SK-N-SH (cell line): ENCODE measurements around the gene GARNL3. TPM values are rescaled to one million over a fixed set of nuclear protein-coding genes. Genes with fewer than 3 reads are reported as not detected.

Source experiments
- CTCF ChIA-PET: fragments of 300-600, 350-600 bp; formaldehyde crosslinking; extraction: SDS; loops from one replicate; lab custom pipeline; 2021; lab: Yijun Ruan, JAX
- POLR2A ChIA-PET: fragments of 350-600 bp; sonication (Branson Sonifier 250); formaldehyde crosslinking; extraction: SDS; loops from one replicate; lab custom pipeline; 2020; ENCODE audit warnings: antibody characterized with exemption, inconsistent platforms; lab: Yijun Ruan, JAX
- DNase-seq: peaks from one replicate; pipeline ENCODE4 v3.0.0; 2012
- H2AFZ ChIP-seq: fragments of 200-600 bp; sonication (generic); 2 replicates; pipeline ENCODE4 v1.8.1; 2016; ENCODE audit warnings: antibody characterized with exemption, mild to moderate bottlenecking, low read depth
- H3F3A ChIP-seq: fragments of 200-600 bp; sonication (generic); replicated peaks from 2 replicates; pipeline ENCODE3; 2016; ENCODE audit warnings: antibody characterized with exemption, mild to moderate bottlenecking; ENCODE audit not compliant: insufficient read depth
- H3K27ac ChIP-seq, 2 experiments: fragments of 200-500 bp in 1 of 2; fragments of 200-600 bp in 1 of 2; sonication (Bioruptor generic) in 1 of 2; sonication (generic), shearing (Covaris generic) in 1 of 2; 2 replicates each; pipeline versions ENCODE4 v1.5.1 to v1.6.1; 2014 to 2016; ENCODE audit warnings: low read depth in 2 of 2, inconsistent platforms in 1 of 2, low read length in 1 of 2, mild to moderate bottlenecking in 1 of 2, mixed read lengths in 1 of 2
- H3K27me3 ChIP-seq: fragments of 200-600 bp; sonication (generic), shearing (Covaris generic); 2 replicates; pipeline ENCODE4 v1.6.1; 2016; ENCODE audit warnings: mixed run types; ENCODE audit not compliant: insufficient read depth
- H3K36me3 ChIP-seq, 2 experiments: fragments of 200-500 bp in 1 of 2; fragments of 200-600 bp in 1 of 2; sonication (Bioruptor generic) in 1 of 2; sonication (generic) in 1 of 2; replicated peaks in 1 of 2; 2 replicates each; pipeline versions ENCODE3 to v1.5.1; 2014 to 2016; ENCODE audit warnings: low read length in 1 of 2, mild to moderate bottlenecking in 1 of 2; ENCODE audit not compliant: insufficient read depth in 2 of 2, control insufficient read depth in 1 of 2
- H3K4me1 ChIP-seq, 2 experiments: fragments of 200-500 bp in 1 of 2; fragments of 200-600 bp in 1 of 2; sonication (Bioruptor generic) in 1 of 2; sonication (generic), shearing (Covaris generic) in 1 of 2; 2 replicates each; pipeline versions ENCODE4 v1.5.1 to v1.6.1; 2014 to 2016; ENCODE audit warnings: low read depth in 1 of 2, low read length in 1 of 2, mixed run types in 1 of 2; ENCODE audit not compliant: insufficient read depth in 2 of 2, control insufficient read depth in 1 of 2
- H3K4me2 ChIP-seq: fragments of 200-600 bp; sonication (generic), shearing (Covaris generic); 2 replicates; pipeline ENCODE4 v1.6.1; 2017; ENCODE audit warnings: mixed run types
- H3K4me3 ChIP-seq, 2 experiments: fragments of 200-500 bp in 1 of 2; fragments of 200-600 bp in 1 of 2; sonication (Bioruptor generic) in 1 of 2; sonication (generic), shearing (Covaris generic) in 1 of 2; 2 replicates each; pipeline versions ENCODE4 v1.5.1 to v1.8.1; 2014 to 2016; ENCODE audit warnings: low read depth in 2 of 2, inconsistent platforms in 1 of 2, low read length in 1 of 2, mild to moderate bottlenecking in 1 of 2, mixed read lengths in 1 of 2, moderate library complexity in 1 of 2
- H3K79me2 ChIP-seq: fragments of 200-600 bp; sonication (generic); 2 replicates; pipeline ENCODE4 v1.8.1; 2017; ENCODE audit warnings: mild to moderate bottlenecking; ENCODE audit not compliant: insufficient read depth
- H3K9ac ChIP-seq: fragments of 200-600 bp; sonication (generic); 2 replicates; pipeline ENCODE4 v1.6.1; 2017; ENCODE audit warnings: mixed run types
- H3K9me2 ChIP-seq: fragments of 200-600 bp; sonication (generic); 2 replicates; pipeline ENCODE4 v1.6.1; 2017; ENCODE audit warnings: mixed run types
- H3K9me3 ChIP-seq: fragments of 200-600 bp; sonication (generic); 2 replicates; pipeline ENCODE4 v1.6.1; 2017; ENCODE audit warnings: mixed run types, mild to moderate bottlenecking, moderate library complexity
- H4K20me1 ChIP-seq: fragments of 200-600 bp; sonication (generic); 2 replicates; pipeline ENCODE4 v1.6.1; 2017; ENCODE audit warnings: mild to moderate bottlenecking, mixed run types; ENCODE audit not compliant: insufficient read depth
- CHD2 ChIP-seq: fragments of 150-350 bp; IDR thresholded peaks from 2 replicates; pipeline ENCODE4 v1.6.1; 2018; ENCODE audit warnings: low read length; ENCODE audit not compliant: partially characterized antibody
- EZH2phosphoT487 ChIP-seq: fragments of 200-600 bp; sonication (generic); IDR thresholded peaks from 2 replicates; pipeline ENCODE4 v1.6.1; 2017; ENCODE audit warnings: low read depth, mixed run types, mild to moderate bottlenecking, antibody characterized with exemption, moderate library complexity, borderline replicate concordance
- REST ChIP-seq: IDR thresholded peaks from 2 replicates; pipeline ENCODE4 v1.6.1; 2012; ENCODE audit warnings: mild to moderate bottlenecking, low read depth, low read length, moderate library complexity
- SIN3A ChIP-seq: IDR thresholded peaks from 2 replicates; pipeline ENCODE4 v1.6.1; 2012; ENCODE audit warnings: low read depth, mild to moderate bottlenecking, low read length, moderate library complexity, borderline replicate concordance
- USF1 ChIP-seq: IDR thresholded peaks from 2 replicates; pipeline ENCODE4 v1.4.0; 2012; ENCODE audit warnings: low read depth, borderline replicate concordance
- ZBTB33 ChIP-seq: IDR thresholded peaks from 2 replicates; pipeline ENCODE4 v1.4.0; 2012; ENCODE audit warnings: low read depth, borderline replicate concordance
- WGBS: methylation state at CpG from one replicate; pipeline ENCODE4 v1.1.6; 2017; ENCODE audit warnings: low lambda C conversion rate; 5-methylcytosine and 5-hydroxymethylcytosine counted together
- polyA plus RNA-seq, 3 experiments: library from polyadenylated mRNA; depleted of rRNA; stranded (reverse); fragments of >200 nt; gene quantifications; 2 replicates each; pipeline ENCODE4 v1.2.3, GENCODE V29; 2012

The GARNL3 gene
- polyA plus RNA-seq, 1 of the 3 experiments (the other 2 are of a cell fraction), result 9.1 TPM

GRCh38 chr9:127215268-127216209 is 49.0 kb upstream of the GARNL3 start (continued):
- TF ChIP-seq USF1, result no peak

- POLR2A ChIA-PET, result no interaction called here
- DNase-seq, result no peak
- no peak for TF ChIP-seq CHD2
- TF ChIP-seq REST, result no peak
- TF ChIP-seq EZH2phosphoT487, result no peak
- TF ChIP-seq SIN3A, result no peak
- no peak for TF ChIP-seq ZBTB33
- Histone ChIP-seq H3F3A (no peaks in the 10 kb centered on the region), H3K9me3 (no peaks in the 10 kb centered on the region), H3K4me2 (no peak overlapping the region), H3K4me3 (no peak overlapping the region), H3K36me3 (no peaks in the 10 kb centered on the region), H3K79me2 (no peaks in the 10 kb centered on the region), H4K20me1 (no peaks in the 10 kb centered on the region), H2AFZ (no peak overlapping the region), H3K27ac (no peak overlapping the region), H3K4me1 (peaks cover 0 to 5% of the 10 kb centered on the region in 2 experiments; a peak in 1 of 4 replicates), H3K9ac (no peak overlapping the region), H3K27me3 (no peaks in the 10 kb centered on the region), H3K9me2 (no peaks in the 10 kb centered on the region)
- WGBS, result 93% methylated on average over 7 of the region's 7 CpGs
- CTCF ChIA-PET, result interaction anchor here (1.1 to 8.4 kb wide), 3 partner anchors 11 to 276 kb away, joined by 3 to 61 read pairs (median 10); no protein-coding TSS in a partner anchor
These were observed 48.2 kb upstream of the GARNL3 start for GRCh38 chr9:127216210-127216887.
